Measurements from ENCODE around the gene SUPT7L.
"Not testable (repeated sequence)": the region's sequence is repeated elsewhere in the genome, so short reads cannot be mapped to it uniquely, and the experiment has no call there.

Gene SUPT7L

DNA sequence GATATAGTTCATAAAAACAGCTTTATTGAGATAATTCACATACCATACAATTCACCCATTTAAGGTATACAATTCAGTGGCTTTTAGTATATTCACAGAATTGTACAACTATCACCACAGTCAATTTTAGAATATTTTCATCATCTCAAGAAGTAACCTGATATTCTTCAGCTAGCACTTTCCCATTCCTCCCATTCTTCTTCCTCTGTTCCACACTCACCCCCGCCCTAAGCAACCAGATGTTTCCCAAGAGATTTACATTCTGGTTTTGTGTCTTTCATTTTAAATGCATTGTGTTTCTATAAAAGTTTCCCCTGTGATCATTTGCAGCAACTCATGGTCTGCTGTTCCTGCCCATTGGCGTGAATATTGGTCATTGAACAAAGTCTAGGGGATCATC, 29.1 kb downstream of the SUPT7L start:
- no peak for DNase-seq

DNA sequence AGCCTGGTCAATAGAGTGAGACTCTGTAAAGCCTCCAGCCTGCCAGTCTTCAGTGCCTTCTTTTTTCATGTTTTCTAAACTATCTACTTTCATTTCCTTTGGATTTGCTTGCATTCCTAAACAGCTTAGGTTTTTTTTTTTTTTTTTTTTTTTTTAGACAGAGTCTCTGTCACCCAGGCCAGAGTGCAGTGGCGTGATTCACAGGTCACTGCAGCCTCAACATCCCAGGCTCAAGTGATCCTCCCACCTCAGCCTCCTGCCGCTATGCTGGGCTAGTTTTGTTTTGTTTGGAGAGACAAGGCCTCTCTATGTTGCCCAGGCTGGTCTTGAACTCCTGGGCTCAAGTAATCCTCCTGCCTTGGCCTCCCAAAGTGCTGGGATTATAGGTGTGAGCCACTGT, 33.2 kb downstream of the SUPT7L start:
- not testable (repeated sequence) for DNase-seq

DNA sequence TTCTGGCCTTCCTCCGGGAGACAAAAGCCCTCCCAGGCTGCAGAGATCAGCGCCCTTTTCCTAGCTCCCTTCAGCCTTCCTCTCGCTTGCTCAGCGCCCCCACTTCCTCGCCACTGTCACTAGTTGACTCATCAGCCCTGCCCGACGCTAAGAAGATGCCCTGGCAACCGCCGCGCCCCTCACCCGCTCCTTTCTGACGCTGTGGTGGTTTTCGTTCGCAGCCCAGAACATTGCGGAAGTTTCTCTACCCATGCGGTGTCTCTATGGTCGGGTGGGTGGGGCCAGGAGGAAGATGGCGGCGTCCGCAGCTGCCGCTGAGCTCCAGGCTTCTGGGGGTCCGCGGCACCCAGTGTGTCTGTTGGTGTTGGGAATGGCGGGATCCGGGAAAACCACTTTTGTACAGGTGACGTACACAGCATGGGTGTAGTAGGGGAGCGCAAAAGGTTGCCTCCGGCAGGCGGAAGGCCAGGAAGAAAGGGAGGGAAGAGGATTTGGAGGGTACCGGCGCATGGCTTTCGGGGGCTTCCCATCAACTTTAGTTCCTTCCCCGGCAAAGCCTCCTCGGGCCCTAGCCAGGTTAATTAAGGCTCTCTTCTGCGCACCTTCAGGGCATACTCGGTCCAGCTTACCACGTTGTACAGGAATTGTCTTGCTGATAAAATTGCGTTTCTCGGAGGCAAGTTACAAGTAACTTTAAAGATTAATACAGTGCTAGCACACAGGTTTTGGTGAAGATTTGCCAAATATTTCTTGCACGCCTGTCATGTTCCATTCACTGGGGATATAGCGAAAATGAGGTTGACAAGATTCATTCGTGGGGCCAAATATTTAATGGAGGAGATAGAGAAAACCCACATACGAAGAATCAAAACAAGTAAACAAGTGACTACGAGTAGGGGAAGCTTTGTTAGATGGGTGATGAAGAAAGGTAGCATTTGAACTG, 34.4 kb downstream of the SUPT7L start, which contains the start of the genes CCDC121 and GPN1:
Gene CCDC121, minus strand, starts transcription at position 246 of the 943 bp plus-strand sequence. CDS start 1,213 bp downstream, outside the sequence.
Gene GPN1, plus strand, starts transcription at position 284 of the 943 bp plus-strand sequence. Its CDS starts 9 bp downstream, at position 293.
- peak; percentile 94 to 97 for DNase-seq

DNA sequence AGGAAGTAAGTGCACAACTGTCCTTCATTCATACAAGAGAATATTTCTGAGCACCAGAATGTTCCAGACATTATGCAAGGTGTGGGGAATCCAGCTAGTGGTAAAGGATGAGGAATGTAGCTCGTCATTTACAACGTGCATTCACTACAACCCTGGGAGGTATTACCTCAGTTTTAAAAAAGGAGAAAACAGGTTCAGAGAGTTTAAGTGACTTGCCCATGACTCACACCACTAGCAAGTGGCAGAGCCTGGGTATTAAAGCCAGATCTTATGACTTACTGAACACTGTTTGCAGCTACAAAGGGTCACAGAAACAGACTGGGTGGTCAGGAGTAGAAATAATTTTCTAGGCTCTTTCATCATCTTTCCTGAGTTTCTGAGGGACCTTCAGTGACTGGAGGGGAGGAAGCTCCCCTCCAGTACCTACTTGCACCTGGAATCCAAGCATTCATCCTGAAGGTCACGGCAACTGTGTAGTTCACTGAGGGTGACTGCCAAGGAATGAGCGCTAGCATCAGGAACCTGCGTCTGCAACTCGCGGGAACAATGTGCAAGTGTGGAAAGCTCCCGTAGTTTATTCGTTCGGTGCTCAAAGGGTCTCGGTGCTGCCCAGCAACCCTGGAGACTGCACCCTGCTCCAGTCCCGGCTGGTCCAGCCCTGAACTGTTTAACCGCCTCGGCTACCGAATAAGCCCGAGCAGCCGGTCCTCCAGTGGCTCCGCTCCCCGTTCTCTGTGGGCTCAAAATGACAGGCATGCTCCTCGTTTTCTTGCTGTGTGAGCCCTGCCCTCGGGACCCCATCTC, 35.2 kb downstream of the SUPT7L start:
- no peak for DNase-seq

- not testable (repeated sequence) for DNase-seq
Observed at GRCh38 chr2:27626921-27627320, 36.5 kb downstream of the SUPT7L start.

GRCh38 chr2:27626323-27626722, 37.1 kb downstream of the SUPT7L start:
- not testable (repeated sequence) for DNase-seq

GRCh38 chr2:27624943-27625342, 38.5 kb downstream of the SUPT7L start:
- no peak for DNase-seq

DNA sequence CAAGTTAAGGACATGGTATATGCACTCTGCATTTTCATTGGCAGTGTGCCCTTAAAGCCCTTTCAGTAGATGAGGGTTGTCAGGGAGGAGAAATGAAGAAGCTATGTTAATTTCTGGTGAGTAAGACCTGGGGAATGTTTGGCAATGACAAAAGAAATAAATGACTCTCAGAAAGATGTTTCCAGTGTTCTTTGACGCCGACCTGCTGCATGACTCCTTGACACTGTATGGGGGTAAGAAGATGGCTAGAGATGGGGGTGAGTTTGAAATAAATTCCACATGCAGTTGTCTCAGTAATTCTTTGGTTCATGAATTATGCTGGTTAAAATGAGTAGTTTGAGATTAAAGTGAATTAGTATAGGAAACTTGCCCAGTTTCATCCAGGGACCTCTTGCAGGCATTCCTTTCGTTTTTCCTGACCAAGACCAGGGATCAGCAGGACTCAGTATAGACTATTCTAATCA, 40.5 kb downstream of the SUPT7L start:
- DNase-seq, result no peak

- no peak for DNase-seq
Observed at GRCh38 chr2:27621524-27621923, 41.9 kb downstream of the SUPT7L start.

DNA sequence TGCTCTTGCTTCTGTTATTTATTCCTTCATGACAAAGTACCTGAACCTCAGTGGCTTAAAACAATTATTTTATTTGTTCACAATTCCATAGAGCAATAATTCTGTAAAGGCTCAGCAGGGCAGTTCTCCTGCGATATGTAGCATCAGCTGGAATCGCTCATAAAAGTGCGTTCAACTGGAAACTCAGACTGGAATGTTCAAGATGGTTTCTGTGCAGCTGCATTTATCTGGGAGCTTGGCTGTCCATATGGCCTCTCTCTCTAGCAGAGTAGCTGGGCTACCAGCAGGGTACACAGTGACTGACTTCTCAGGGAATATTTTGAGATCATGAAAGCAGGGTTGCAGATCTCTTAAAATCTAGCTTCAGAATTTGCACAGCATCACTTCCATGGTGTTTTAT, 48.1 kb downstream of the SUPT7L start:
- DNase-seq, result no peak

GRCh38 chr2:27613985-27614384, 49.4 kb downstream of the SUPT7L start:
- no peak for DNase-seq

GRCh38 chr2:27606611-27607010, 56.8 kb downstream of the SUPT7L start:
- no peak for DNase-seq
